Caco-2 (cell line): ENCODE measurements around the gene CNTD1. TPM values are rescaled to one million over a fixed set of nuclear protein-coding genes. Genes with fewer than 3 reads are reported as not detected.

Experiments used
- BruUV-seq: library from RNA; stranded (reverse); fragments of 400-500 nt; replicated peaks from 2 replicates; lab custom pipeline; 2021; lab: Mats Ljungman, UMichigan
- CTCF ChIA-PET: fragments of 300-600 bp; sonication (Branson Sonifier 250); formaldehyde crosslinking; loops from one replicate; lab custom pipeline; 2022; ENCODE audit warnings: antibody characterized with exemption; lab: Charles Lee
- POLR2A ChIA-PET: fragments of 300-600 bp; sonication (Branson Sonifier 250); formaldehyde crosslinking; loops from one replicate; lab custom pipeline; 2022; ENCODE audit warnings: antibody characterized with exemption; lab: Charles Lee
- DNase-seq, 2 experiments: peaks; one replicate each; pipeline versions ENCODE4 v3.0.0 to v3.0.0-alpha.2; 2020 to 2022
- H3K27me3 ChIP-seq: replicated peaks from 2 replicates; pipeline ENCODE4 v1.6.0; 2011; ENCODE audit warnings: low read length; ENCODE audit not compliant: control insufficient read depth, insufficient read depth
- H3K36me3 ChIP-seq: 2 replicates; pipeline ENCODE4 v1.5.1; 2011; ENCODE audit warnings: low read length; ENCODE audit not compliant: control insufficient read depth, insufficient read depth
- H3K4me1 ChIP-seq: fragments of 250-450 bp; sonication (Bioruptor Pico); 2 replicates; pipeline ENCODE4 v1.5.1; 2020; ENCODE audit warnings: mild to moderate bottlenecking
- H3K4me3 ChIP-seq: 2 replicates; pipeline ENCODE4 v1.5.1; 2011; ENCODE audit warnings: low read depth, mild to moderate bottlenecking, control low read depth, low read length
- H3K9me3 ChIP-seq: fragments of 250-450 bp; sonication (Bioruptor Pico); 2 replicates; pipeline ENCODE4 v1.5.1; 2020; ENCODE audit warnings: mild to moderate bottlenecking, moderate library complexity
- H3K27ac Mint-ChIP-seq: one replicate; pipeline ENCODE4 v1.8.0; 2022; ENCODE audit warnings: mixed read lengths; ENCODE audit not compliant: unreplicated experiment
- H3K27me3 Mint-ChIP-seq: one replicate; pipeline ENCODE4 v1.8.0; 2022; ENCODE audit warnings: mixed read lengths; ENCODE audit not compliant: insufficient read depth, unreplicated experiment
- H3K36me3 Mint-ChIP-seq: one replicate; pipeline ENCODE4 v1.8.0; 2022; ENCODE audit warnings: mild to moderate bottlenecking, mixed read lengths; ENCODE audit not compliant: insufficient read depth, unreplicated experiment
- H3K4me1 Mint-ChIP-seq: one replicate; pipeline ENCODE4 v1.8.0; 2022; ENCODE audit warnings: low read depth, mixed read lengths; ENCODE audit not compliant: unreplicated experiment
- H3K4me3 Mint-ChIP-seq: one replicate; pipeline ENCODE4 v1.8.0; 2022; ENCODE audit warnings: mild to moderate bottlenecking, moderate library complexity, mixed read lengths; ENCODE audit not compliant: unreplicated experiment
- H3K9me3 Mint-ChIP-seq: one replicate; pipeline ENCODE4 v1.8.0; 2022; ENCODE audit warnings: mixed read lengths; ENCODE audit not compliant: unreplicated experiment
- intact Hi-C: fragments of 100-400 bp; cut with micrococcal nuclease; formaldehyde crosslinking; loops from one replicate; pipeline ENCODE4 v1.10.0; 2022; ENCODE audit not compliant: unreplicated experiment
- total RNA-seq: library from RNA; stranded (reverse); gene quantifications from 2 replicates; pipeline ENCODE4 v1.2.3, GENCODE V29; 2022
- TF ChIP-seq, protein P1 (sequence below), 2 experiments: fragments of 200-600 bp in 1 of 2; IDR thresholded peaks; 1 replicate in 1 of 2; 2 replicates in 1 of 2; pipeline versions ENCODE4 v1.5.1 to v1.8.0; 2011 to 2022; ENCODE audit warnings: antibody characterized with exemption in 1 of 2, control low read depth in 1 of 2, inconsistent platforms in 1 of 2, low read depth in 1 of 2, low read length in 1 of 2, mild to moderate bottlenecking in 1 of 2, moderate library complexity in 1 of 2; ENCODE audit not compliant: insufficient read depth in 1 of 2, severe bottlenecking in 1 of 2, unreplicated experiment in 1 of 2

The CNTD1 gene
- total RNA-seq, 1 experiment from 2014 or later: 1.7 TPM

DNA sequence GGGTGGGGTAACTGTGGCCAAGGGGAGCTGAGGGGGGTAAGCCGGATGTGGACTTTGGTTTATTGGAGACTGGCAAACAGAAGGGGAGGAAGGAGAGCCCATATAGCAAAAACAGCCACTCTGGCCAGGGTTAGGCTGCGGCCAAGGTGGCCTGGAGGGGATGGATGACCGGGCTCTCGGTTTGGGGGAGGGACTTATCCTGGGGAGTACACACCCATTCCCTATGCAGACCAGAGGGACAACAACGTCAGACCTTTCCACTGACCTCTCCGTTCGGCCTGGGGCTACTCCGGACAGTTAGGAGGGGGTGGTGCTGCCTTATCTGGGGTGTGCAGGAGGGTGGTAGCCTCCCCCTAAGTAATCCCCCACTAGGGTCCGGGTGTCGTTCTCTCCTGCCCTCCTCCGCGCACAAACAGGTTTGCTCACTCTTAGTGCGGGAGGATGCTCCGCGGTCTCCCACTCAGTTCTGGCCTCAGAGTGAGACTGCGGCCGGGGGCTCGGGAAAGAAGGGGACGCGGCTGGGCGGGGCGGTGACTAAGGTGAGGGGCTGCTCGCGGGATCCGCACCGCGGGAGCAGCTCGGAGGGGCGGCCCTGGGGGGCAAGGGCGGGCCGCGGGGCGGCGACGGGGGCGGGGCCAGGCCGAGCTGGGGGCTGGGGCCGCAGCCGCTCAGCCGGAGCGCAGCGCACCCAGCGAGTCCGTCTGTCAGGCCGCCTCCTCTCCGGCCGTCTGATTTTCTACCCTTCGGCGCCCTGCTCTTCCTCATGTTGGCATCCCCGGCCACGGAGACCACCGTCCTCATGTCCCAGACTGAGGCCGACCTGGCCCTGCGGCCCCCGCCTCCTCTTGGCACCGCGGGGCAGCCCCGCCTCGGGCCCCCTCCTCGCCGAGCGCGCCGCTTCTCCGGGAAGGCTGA, 18.5 kb upstream of the CNTD1 start, which contains the start of gene WNK4:
Gene WNK4 (plus strand): TSS at position 675 of the 915 bp plus-strand sequence. CDS start 89 bp downstream, at position 764.
- peak within 1 kb of the TSS; percentile 76 for H3K4me3 Mint-ChIP-seq
- H3K27ac Mint-ChIP-seq: peak within 1 kb of the TSS; percentile 65
- TF ChIP-seq, protein P1, sequence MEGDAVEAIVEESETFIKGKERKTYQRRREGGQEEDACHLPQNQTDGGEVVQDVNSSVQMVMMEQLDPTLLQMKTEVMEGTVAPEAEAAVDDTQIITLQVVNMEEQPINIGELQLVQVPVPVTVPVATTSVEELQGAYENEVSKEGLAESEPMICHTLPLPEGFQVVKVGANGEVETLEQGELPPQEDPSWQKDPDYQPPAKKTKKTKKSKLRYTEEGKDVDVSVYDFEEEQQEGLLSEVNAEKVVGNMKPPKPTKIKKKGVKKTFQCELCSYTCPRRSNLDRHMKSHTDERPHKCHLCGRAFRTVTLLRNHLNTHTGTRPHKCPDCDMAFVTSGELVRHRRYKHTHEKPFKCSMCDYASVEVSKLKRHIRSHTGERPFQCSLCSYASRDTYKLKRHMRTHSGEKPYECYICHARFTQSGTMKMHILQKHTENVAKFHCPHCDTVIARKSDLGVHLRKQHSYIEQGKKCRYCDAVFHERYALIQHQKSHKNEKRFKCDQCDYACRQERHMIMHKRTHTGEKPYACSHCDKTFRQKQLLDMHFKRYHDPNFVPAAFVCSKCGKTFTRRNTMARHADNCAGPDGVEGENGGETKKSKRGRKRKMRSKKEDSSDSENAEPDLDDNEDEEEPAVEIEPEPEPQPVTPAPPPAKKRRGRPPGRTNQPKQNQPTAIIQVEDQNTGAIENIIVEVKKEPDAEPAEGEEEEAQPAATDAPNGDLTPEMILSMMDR (IDR thresholded peaks at IDR 0.05; ENCODE audit: insufficient read depth in 1 of 2, low read depth in 1 of 2, low read length in 1 of 2, severe bottlenecking in 1 of 2, unreplicated experiment in 1 of 2): no peak
- no peaks in the 10 kb centered on the region for H3K9me3 Mint-ChIP-seq
- H3K27me3 Mint-ChIP-seq: no peaks in the 10 kb centered on the region
- peak within 1 kb of the TSS; percentile 85 for H3K4me3 ChIP-seq
- no peaks in the 10 kb centered on the region; the same call in 1 of the 2 replicates for H3K36me3 ChIP-seq
- no peaks in the 10 kb centered on the region for H3K27me3 ChIP-seq
- CTCF ChIA-PET: interaction anchor here (0.6 to 2.0 kb wide), 6 partner anchors 17 to 969 kb away, joined by 3 to 15 read pairs (median 4); partner anchors contain the start of genes BECN1 and PLEKHH3
- peaks cover 29% of the 10 kb centered on the region for H3K4me1 ChIP-seq
- H3K9me3 ChIP-seq: no peaks in the 10 kb centered on the region
- H3K4me1 Mint-ChIP-seq: peaks cover 19% of the 10 kb centered on the region
- peaks cover 30% of the 10 kb centered on the region for H3K36me3 Mint-ChIP-seq
- peak; percentile 76 to 91 for DNase-seq
- POLR2A ChIA-PET: interaction anchor here (0.6 to 2.5 kb wide), 7 partner anchors 17 to 171 kb away, joined by 3 to 14 read pairs (median 4); partner anchors contain the start of genes BECN1, PLEKHH3, RAMP2 and RETREG3
- BruUV-seq: TSS peak; percentile 44
- intact Hi-C loops: loop anchor here (5.0 kb wide), 1 partner anchor 42 kb away; the partner anchor contains the start of gene BECN1

DNA sequence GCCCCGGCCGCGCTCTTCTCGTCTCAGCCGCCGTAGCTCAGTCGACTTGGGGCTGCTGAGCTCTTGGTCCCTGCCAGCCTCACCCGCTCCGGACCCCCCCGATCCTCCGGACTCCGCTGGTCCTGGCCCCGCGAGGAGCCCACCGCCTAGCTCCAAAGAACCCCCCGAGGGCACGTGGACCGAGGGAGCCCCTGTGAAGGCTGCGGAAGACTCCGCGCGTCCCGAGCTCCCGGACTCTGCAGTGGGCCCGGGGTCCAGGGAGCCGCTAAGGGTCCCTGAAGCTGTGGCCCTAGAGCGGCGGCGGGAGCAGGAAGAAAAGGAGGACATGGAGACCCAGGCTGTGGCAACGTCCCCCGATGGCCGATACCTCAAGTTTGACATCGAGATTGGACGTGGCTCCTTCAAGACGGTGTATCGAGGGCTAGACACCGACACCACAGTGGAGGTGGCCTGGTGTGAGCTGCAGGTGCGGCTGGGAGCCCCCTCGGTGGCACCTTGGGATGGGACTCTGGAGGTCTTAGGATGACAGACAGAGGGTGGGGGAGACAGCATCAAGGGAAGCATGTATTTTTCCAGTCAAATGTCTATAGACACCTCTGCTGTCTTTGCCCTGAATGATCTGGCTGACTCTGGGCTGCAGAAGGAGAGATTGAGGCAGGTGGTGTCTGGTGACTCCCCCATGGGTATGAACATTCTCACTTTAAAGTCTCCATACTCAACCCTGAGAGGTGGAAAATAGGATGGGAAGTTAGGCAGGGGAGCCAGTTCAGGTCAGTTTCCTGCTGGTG, 17.6 kb upstream of the CNTD1 start:
- no peaks in the 10 kb centered on the region for H3K27me3 Mint-ChIP-seq
- Histone ChIP-seq H3K4me1 (peaks cover 29% of the 10 kb centered on the region), H3K27me3 (no peaks in the 10 kb centered on the region), H3K9me3 (no peaks in the 10 kb centered on the region), H3K4me3 (peak overlapping the region; percentile 85), H3K36me3 (no peaks in the 10 kb centered on the region; the same call in 1 of the 2 replicates)
- POLR2A ChIA-PET: interaction anchor here (1.3 to 2.5 kb wide), 3 partner anchors 21 to 172 kb away, joined by 3 to 14 read pairs (median 4); partner anchors contain the start of genes BECN1, RAMP2, RETREG3 and TUBG1
- H3K4me1 Mint-ChIP-seq: peaks cover 19% of the 10 kb centered on the region
- CTCF ChIA-PET: interaction anchor here (0.6 to 2.0 kb wide), 4 partner anchors 17 to 970 kb away, joined by 3 to 15 read pairs (median 5); partner anchors contain the start of genes BECN1 and PLEKHH3
- H3K9me3 Mint-ChIP-seq: no peaks in the 10 kb centered on the region
- DNase-seq: no peak
- peak overlapping the region; percentile 76 for H3K4me3 Mint-ChIP-seq
- peaks cover 30% of the 10 kb centered on the region for H3K36me3 Mint-ChIP-seq
- peak overlapping the region; percentile 20 for H3K27ac Mint-ChIP-seq
- intact Hi-C loops: loop anchor here (5.0 kb wide), 1 partner anchor 41 kb away; the partner anchor contains the start of gene BECN1
- no TSS peak for BruUV-seq
- TF ChIP-seq, protein P1 (IDR thresholded peaks at IDR 0.05; ENCODE audit: insufficient read depth in 1 of 2, low read depth in 1 of 2, low read length in 1 of 2, severe bottlenecking in 1 of 2, unreplicated experiment in 1 of 2): no peak
